ENCODE measurements around the gene HPDL. TPM values are rescaled to one million over a fixed set of nuclear protein-coding genes. Genes with fewer than 3 reads are reported as not detected.
A peak's percentile ranks its signal among the peaks of the same experiment; 100 is the strongest.

Gene HPDL
- total RNA-seq, 1 donor = 0.36 TPM

DNA sequence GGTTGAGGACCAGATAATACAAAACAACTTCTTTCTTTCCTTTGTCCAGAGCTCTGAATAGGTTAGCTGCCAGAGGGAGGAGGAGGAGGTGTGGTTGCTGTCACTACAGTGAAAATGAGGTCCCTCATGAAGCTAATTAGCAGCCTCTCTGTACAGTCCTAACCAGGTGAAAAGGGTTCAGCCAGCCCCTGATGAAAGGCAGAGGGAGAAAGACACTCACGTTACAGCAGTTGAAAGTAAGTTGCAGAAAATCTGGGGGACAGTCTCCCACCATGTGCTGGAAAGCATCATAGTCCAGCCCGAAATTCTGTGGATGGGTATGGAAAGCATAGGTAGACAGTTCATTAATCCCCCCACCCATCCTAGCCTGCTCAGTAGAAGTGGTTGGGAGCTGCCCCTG, 19.8 kb downstream of the HPDL start:
- H3K4me2 ChIP-seq (ENCODE audit: insufficient read depth, low read length) = no peak overlapping the region
- H3K27me3 ChIP-seq (ENCODE audit: insufficient read depth, low read length) = no peaks in the 10 kb centered on the region
- DNase-seq (ENCODE audit: insufficient read length, low spot score, missing footprints) = no peak
- H3K36me3 ChIP-seq (ENCODE audit: insufficient read depth, low read length) = peaks cover 35% of the 10 kb centered on the region
- no peak overlapping the region for H2AFZ ChIP-seq (ENCODE audit: low read length)
- H4K20me1 ChIP-seq (ENCODE audit: insufficient read depth, low read length) = peaks cover 2% of the 10 kb centered on the region
- peaks cover 8% of the 10 kb centered on the region for H3K4me1 ChIP-seq (ENCODE audit: insufficient read depth, low read length)
- peaks cover 13% of the 10 kb centered on the region for H3K79me2 ChIP-seq (ENCODE audit: insufficient read depth, low read length)
- H3K9me3 ChIP-seq (ENCODE audit: low read depth, low read length) = no peaks in the 10 kb centered on the region
- no peak overlapping the region for H3K4me3 ChIP-seq (ENCODE audit: insufficient read depth, low read length)
- H3K27ac ChIP-seq (ENCODE audit: low read depth, low read length) = no peak overlapping the region
- TF ChIP-seq, protein P1, sequence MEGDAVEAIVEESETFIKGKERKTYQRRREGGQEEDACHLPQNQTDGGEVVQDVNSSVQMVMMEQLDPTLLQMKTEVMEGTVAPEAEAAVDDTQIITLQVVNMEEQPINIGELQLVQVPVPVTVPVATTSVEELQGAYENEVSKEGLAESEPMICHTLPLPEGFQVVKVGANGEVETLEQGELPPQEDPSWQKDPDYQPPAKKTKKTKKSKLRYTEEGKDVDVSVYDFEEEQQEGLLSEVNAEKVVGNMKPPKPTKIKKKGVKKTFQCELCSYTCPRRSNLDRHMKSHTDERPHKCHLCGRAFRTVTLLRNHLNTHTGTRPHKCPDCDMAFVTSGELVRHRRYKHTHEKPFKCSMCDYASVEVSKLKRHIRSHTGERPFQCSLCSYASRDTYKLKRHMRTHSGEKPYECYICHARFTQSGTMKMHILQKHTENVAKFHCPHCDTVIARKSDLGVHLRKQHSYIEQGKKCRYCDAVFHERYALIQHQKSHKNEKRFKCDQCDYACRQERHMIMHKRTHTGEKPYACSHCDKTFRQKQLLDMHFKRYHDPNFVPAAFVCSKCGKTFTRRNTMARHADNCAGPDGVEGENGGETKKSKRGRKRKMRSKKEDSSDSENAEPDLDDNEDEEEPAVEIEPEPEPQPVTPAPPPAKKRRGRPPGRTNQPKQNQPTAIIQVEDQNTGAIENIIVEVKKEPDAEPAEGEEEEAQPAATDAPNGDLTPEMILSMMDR (IDR thresholded peaks at IDR 0.05; ENCODE audit: extremely low read depth, low read depth, low read length) = no peak

DNA sequence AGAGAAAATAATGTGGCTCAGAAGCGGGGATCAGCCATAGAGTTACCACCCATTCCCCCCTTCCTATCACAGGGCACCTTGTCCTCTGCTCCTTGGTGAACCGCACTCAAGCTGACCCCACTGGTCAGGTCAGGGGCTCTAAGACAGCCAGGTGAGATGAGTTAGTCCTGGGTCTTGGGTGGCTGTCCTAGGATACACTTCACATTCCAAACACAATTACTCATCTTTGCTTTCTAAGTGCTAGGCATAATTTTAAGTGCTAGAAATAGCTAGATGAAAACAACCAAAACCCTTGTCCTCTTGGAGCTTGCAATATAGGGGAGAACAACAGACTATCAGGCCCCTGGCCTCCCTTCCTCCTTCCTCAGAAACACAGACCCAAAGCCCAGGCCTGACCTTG, 21.3 kb downstream of the HPDL start:
- Histone ChIP-seq H3K27ac (ENCODE audit: low read depth, low read length) (no peak overlapping the region), H3K36me3 (ENCODE audit: insufficient read depth, low read length) (peaks cover 21% of the 10 kb centered on the region), H3K79me2 (ENCODE audit: insufficient read depth, low read length) (no peaks in the 10 kb centered on the region), H2AFZ (ENCODE audit: low read length) (no peak overlapping the region), H4K20me1 (ENCODE audit: insufficient read depth, low read length) (no peaks in the 10 kb centered on the region), H3K27me3 (ENCODE audit: insufficient read depth, low read length) (no peaks in the 10 kb centered on the region), H3K4me1 (ENCODE audit: insufficient read depth, low read length) (peaks cover 3% of the 10 kb centered on the region), H3K9me3 (ENCODE audit: low read depth, low read length) (no peaks in the 10 kb centered on the region), H3K4me3 (ENCODE audit: insufficient read depth, low read length) (no peak overlapping the region), H3K4me2 (ENCODE audit: insufficient read depth, low read length) (no peak overlapping the region)
- peak; percentile 72 for DNase-seq (ENCODE audit: insufficient read length, low spot score, missing footprints)
- TF ChIP-seq, protein P1 (IDR thresholded peaks at IDR 0.05; ENCODE audit: extremely low read depth, low read depth, low read length) = no peak

DNA sequence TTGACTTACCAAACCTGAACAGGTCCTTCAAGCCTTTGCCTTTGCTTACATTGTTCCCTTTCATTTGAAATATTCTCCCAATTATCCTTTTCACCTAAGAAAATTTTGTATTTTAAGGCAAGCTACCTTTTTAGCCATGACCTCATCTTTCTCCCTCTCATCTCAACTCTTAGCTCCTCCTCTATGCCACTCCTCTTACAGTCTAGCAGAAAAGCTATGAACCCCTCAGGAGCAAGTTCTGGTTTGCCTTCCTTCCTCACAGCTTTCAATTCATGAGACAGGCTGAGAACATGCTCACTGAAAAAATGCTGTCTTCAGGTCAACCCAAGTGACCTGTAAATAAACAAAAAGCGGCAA, 21.9 kb downstream of the HPDL start:
- no peaks in the 10 kb centered on the region for H4K20me1 ChIP-seq (ENCODE audit: insufficient read depth, low read length)
- no peak overlapping the region for H3K27ac ChIP-seq (ENCODE audit: low read depth, low read length)
- H3K79me2 ChIP-seq (ENCODE audit: insufficient read depth, low read length) = no peaks in the 10 kb centered on the region
- no peaks in the 10 kb centered on the region for H3K27me3 ChIP-seq (ENCODE audit: insufficient read depth, low read length)
- H3K4me2 ChIP-seq (ENCODE audit: insufficient read depth, low read length) = no peak overlapping the region
- H3K4me3 ChIP-seq (ENCODE audit: insufficient read depth, low read length) = no peak overlapping the region
- H3K9me3 ChIP-seq (ENCODE audit: low read depth, low read length) = no peaks in the 10 kb centered on the region
- H3K4me1 ChIP-seq (ENCODE audit: insufficient read depth, low read length) = peaks cover 3% of the 10 kb centered on the region
- DNase-seq (ENCODE audit: insufficient read length, low spot score, missing footprints) = no peak
- peaks cover 15% of the 10 kb centered on the region for H3K36me3 ChIP-seq (ENCODE audit: insufficient read depth, low read length)
- TF ChIP-seq, protein P1 (IDR thresholded peaks at IDR 0.05; ENCODE audit: extremely low read depth, low read depth, low read length) = no peak
- H2AFZ ChIP-seq (ENCODE audit: low read length) = no peak overlapping the region

DNA sequence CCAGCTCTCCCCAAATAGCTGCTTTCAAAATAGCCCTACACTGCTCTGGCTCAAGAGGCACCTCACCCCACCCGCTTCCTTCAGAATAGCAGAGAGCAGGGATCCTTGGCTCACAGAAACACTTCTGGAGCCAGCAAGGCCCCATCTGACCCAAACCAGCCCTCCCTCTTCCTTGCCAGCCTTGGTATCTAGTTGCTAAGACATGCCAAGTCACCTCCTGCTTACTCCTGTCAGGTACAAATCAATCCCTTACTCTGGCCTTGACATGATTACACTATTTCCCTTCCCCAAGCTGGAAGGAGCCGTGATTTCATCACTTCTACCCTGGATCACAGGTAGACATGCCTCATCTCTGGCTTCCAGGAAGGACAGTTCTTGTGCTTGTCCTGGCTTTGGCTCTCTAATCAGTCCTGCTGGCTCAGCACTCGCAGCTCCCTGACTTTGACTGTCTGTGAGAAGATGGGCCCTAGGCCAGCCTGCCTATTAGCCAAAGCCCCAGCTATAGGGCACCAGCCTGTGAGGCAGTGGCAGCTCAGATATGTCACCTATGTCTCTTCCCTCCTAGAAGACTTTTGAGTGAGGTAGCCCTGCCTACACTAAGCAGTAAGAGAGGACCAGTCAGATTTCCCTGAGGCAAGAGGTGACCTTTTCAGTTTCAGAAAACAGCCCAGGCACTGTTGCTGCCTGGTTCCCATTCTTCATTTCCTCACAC, 22.4 kb downstream of the HPDL start:
- DNase-seq (ENCODE audit: insufficient read length, low spot score, missing footprints) = no peak
- no peaks in the 10 kb centered on the region for H3K79me2 ChIP-seq (ENCODE audit: insufficient read depth, low read length)
- TF ChIP-seq, protein P1 (IDR thresholded peaks at IDR 0.05; ENCODE audit: extremely low read depth, low read depth, low read length) = no peak

More for the DNA sequence above, 22.4 kb downstream of the HPDL start:
- Histone ChIP-seq H3K36me3 (ENCODE audit: insufficient read depth, low read length) (peaks cover 10% of the 10 kb centered on the region), H3K27me3 (ENCODE audit: insufficient read depth, low read length) (no peaks in the 10 kb centered on the region), H3K27ac (ENCODE audit: low read depth, low read length) (no peak overlapping the region), H2AFZ (ENCODE audit: low read length) (no peak overlapping the region), H4K20me1 (ENCODE audit: insufficient read depth, low read length) (no peaks in the 10 kb centered on the region), H3K4me3 (ENCODE audit: insufficient read depth, low read length) (no peak overlapping the region), H3K4me1 (ENCODE audit: insufficient read depth, low read length) (peaks cover 3% of the 10 kb centered on the region), H3K9me3 (ENCODE audit: low read depth, low read length) (no peaks in the 10 kb centered on the region), H3K4me2 (ENCODE audit: insufficient read depth, low read length) (no peak overlapping the region)

Data from osteoblast (primary cell).